NCI-H526 treated with DMSO at 0.1 percent for 48 hours (cell line): Measurements from ENCODE around the gene MARCHF7.
"Not testable (repeated sequence)": the region's sequence is repeated elsewhere in the genome, so short reads cannot be mapped to it uniquely, and the experiment has no call there.

Source experiments
- DNase-seq: peaks from one replicate; lab custom pipeline; 2025; lab: John Stamatoyannopoulos, UW

Gene MARCHF7

DNA sequence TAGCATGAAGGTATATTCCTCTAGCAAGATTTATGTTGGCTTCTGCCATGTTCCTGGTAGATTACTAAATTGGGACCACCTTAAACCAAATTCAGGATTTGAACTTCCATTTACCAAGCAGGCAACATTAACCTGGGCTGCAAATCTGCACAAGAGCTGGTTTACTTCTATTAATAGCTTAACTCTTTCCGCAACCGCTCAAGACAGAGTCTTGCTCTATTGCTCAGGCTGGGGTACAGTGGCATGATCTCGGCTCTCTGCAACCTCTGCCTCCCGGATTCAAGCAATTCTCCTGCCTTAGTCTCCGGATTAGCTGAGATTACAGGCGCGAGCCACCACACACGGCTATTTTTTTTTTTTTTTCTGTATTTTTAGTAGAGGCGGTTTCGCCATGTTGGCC lies 8.4 kb downstream of the MARCHF7 start:
- no peak for DNase-seq

DNA sequence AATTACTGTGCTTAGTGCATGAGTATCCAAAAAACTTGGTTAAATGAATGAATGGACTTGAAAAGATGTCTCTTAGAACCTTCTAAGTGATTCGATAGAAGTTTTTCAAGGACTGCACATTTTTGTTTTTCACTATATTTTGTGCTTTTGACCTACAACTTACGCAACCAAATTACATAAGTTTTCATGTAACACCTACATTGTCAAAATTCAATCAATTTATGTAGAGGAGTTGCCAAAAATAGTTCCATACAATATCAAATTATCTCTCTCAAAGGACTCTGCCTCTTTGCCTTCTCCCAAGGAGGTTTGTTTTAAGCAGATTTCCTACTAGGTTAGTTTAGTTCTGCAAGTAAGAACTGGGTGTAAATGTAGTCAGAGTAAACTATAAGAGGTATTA lies 10.3 kb downstream of the MARCHF7 start:
- DNase-seq = no peak

- not testable (repeated sequence) for DNase-seq
These were observed 12.7 kb downstream of the MARCHF7 start for GRCh38 chr2:159724795-159725572.

GRCh38 chr2:159725713-159726112 lies 13.4 kb downstream of the MARCHF7 start:
- no peak for DNase-seq

DNA sequence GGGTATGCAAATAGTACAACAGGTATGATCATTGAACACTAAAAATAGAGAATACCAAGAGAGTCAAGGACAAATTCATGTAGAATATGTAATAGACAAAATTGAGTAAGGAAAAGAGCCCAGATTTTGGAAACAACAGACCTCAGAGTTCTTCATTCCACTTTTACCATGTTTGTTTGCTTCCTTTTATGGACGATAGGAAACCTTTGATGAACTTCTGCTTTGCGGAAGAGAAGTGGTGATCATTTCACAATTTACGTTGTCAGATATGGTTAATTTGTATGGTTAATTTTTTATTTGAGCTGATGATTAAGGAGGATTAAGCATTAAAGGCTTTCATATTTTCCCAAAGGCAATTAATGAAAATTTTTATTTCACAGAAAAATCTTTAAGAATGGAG lies 16.3 kb downstream of the MARCHF7 start:
- no peak for DNase-seq

GRCh38 chr2:159735648-159736047 lies 23.3 kb downstream of the MARCHF7 start:
- DNase-seq = no peak

DNA sequence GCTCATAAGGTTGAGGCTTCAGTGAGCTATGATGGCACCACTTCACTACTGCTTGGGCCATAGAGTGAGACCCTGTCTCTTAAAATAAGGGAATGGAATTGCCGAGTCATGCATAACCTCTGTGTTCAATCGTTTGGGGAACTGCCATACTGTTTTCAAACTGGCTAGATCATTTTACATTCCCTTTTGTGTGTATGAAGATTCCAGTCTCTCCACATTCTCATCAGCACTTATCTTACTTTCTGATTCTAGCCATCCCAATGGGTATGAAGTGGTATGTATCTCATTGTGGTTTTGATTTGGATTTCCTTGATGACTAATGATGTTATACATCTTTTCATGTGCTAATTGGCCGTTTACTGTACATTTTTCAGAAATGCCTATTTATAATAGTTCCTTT lies 23.7 kb downstream of the MARCHF7 start:
- DNase-seq = no peak

- no peak for DNase-seq
These were observed 25.1 kb downstream of the MARCHF7 start for GRCh38 chr2:159737292-159737916.

- no peak for DNase-seq
These were observed 25.6 kb downstream of the MARCHF7 start for GRCh38 chr2:159737917-159738296.

DNA sequence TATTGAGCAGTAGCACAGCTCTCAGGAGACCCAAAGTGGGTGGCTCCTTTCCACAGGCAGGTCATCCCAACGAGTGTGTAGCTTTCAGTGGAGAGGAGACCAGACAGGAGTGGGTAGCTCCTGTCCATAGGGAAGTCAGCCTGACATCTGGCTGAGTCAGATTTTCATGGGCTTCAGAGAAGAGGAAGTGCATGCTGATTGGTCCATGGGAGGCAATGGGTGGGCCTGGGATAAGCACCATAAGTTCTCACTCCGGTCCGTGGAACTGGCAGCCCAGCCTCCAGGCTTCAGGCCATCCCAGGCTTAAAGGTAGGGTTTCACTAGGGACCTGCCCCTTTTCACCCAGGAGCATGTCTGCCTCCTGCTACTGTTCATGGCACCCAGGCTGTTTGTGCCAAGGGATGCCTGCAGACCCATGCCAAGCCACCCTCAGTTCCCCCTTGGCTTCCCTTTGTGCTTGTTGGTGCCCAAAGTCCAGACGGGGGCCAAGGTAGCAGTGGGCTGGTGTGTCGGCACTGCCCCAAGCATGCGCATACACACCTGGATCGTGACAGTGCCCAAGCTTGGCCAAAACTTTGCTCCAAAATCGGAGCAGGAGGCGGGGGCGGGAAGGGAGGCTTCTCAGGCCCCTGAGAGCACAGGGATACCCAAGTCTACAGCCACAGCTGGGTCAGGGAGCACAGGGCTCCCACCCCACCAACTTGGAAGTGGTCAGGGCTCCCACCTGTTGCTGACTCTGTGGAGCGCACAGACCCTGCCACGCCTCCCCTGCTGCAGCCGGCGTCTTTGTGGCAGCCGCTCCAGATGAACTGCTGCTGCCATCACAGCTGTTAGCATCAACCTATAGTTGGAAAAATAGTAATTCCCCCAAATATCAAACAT lies 26.4 kb downstream of the MARCHF7 start:
- no peak for DNase-seq

DNA sequence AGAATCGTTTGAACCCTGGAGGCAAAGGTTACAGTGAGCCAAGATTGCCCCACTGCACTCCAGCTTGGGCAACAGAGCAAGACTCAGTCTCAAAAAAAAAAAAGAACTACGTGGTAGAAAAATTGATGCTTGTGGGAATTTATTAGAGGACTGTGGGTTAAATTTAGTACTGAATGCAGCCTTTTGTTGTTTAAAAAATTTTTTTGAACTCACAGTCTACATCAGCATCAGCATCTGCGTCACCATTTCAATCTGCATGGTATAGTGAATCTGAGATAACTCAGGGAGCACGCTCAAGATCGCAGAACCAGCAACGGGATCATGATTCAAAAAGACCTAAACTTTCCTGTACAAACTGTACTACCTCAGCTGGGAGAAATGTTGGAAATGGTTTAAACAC lies 30.5 kb downstream of the MARCHF7 start:
- DNase-seq = no peak

DNA sequence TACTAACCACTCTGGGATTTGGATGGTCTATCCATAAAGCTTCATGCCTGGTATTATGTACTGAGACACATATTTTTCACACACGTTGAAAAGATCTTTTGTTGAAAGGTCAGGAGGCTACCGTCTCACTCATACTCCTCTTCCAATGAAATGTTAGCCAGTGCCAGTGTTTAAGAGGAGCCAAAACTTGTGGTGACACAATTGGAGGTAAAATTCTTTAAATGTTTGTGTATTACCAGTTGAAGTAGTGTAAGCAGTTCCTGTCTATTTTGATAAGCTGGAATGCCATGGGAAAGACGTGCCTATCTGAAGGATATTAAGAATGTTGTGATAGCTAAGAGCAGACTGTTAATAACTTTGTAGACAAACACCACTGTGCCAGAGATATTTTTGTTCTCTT lies 32.1 kb downstream of the MARCHF7 start:
- no peak for DNase-seq

- not testable (repeated sequence) for DNase-seq
These were observed 32.9 kb downstream of the MARCHF7 start for GRCh38 chr2:159745237-159745636.

DNA sequence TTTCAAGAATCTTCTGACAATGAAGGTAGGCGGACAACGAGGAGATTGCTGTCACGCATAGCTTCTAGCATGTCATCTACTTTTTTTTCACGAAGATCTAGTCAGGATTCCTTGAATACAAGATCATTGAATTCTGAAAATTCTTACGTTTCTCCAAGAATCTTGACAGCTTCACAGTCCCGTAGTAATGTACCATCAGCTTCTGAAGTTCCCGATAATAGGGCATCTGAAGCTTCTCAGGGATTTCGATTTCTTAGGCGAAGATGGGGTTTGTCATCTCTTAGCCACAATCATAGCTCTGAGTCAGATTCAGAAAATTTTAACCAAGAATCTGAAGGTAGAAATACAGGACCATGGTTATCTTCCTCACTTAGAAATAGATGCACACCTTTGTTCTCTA lies 35.8 kb downstream of the MARCHF7 start:
- no peak for DNase-seq

DNA sequence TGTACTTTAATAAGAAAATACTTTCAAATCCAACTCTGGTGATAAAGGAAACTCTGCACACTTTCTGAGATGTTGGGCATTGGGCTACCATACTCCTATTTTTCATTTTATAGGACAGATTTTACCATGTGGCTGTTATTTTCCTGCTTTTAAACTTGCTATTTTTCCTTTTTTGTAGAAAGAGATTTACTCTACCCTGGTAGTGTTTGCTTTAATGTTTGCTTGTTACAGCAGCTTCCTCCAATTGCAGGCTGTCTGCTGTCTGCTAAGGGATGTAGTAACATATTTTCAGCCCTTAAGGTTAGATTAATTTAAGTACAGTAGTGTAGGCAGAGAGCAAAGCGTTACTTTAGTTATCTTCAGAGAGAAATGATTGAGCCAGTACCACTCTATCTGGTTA lies 38.6 kb downstream of the MARCHF7 start:
- no peak for DNase-seq

DNA sequence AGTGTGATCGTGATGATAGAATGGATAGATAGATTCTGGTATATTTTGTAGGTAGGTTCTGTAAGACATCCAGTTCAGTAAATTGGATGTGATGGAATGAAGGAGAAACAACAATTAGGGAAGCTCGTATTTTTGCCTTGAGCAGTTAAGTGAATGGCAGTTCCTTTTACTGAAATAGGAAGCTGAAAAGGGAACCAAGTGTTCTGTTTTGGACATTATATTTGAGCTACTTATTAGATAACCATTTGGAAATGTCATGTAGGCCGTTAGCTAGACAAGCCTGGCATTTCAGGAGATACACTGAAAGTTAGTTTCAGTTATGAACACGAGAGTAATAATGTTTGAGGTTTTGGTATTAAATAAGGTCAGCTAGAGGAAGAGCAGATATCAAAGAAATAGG lies 41.5 kb downstream of the MARCHF7 start:
- DNase-seq = no peak

DNA sequence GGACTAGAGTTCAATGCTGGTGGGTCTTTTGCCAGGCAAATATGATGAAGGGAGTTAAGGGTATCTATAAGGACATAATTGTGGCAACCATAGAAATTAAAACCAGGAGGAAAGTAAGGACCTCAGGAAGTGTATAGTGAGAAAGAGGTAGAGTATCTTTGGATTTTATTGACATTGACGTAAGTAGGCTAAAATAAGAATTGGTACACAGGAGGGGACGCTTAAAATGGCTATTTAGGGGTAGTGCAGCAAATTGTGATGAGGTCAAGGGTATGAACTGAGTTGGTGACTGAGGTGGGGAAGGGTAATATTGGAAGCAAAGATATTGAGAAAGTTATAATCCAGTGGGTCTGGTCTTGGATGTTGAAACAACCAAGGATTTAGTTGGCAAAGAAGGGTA lies 42.7 kb downstream of the MARCHF7 start:
- no peak for DNase-seq

DNA sequence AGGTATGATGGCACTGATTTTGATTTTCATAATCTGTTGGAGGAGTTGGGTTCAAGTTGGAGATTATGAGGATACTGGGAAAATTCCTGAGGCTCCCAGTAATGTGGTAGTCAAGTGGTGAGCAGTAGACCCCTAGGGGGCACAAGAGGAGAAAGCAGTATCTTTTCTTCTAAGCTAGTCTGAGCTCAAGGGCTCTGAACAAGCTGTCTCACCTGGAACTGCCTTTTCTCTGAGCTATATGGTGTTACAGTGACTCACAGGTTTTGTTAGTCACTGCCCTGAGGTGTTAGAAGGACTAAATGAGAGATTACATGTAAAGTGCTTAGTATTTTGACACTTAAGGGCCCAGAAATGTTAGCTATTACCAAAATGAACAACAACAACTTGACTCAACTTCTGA lies 43.5 kb downstream of the MARCHF7 start:
- DNase-seq = no peak

GRCh38 chr2:159758239-159758638 lies 45.9 kb downstream of the MARCHF7 start:
- no peak for DNase-seq

- DNase-seq = no peak
These were observed 46.4 kb downstream of the MARCHF7 start for GRCh38 chr2:159758686-159759085.

- DNase-seq = no peak
These were observed 47.3 kb downstream of the MARCHF7 start for GRCh38 chr2:159759577-159759976.

- DNase-seq = no peak
These were observed 48.0 kb downstream of the MARCHF7 start for GRCh38 chr2:159760326-159760725.

DNA sequence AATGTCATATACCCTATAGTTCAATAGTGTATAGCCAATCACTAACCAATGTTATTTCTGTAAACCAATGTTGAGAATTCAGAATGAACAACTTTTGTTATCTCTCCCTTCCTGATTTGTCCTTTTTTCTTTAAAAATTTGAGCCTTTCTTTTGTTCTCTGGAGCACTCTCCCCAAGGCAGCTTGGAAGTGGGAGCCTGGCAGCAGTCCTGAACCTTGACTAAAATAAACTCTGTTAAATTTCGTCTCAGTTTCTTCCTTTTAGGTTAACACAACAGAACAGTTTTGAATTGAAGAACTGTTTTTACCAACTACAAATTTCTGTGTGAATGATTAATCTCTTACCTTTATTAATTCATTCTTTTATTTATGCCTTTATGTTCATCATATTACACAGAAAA lies 49.8 kb downstream of the MARCHF7 start:
- DNase-seq = no peak
